Stimulated activated naive CD8-positive, alpha-beta T cell treated with anti-CD3 and anti-CD28 coated beads, Interleukin-15, Interleukin-2, amounts not matched to agents 100 ng/mL and 50 ng/mL, for 24 hours (primary cell): ENCODE results near the gene PRAMEF1.
"Not testable (repeated sequence)": the region's sequence is repeated elsewhere in the genome, so short reads cannot be mapped to it uniquely, and the experiment has no call there.

Source experiments
- H3K27ac Mint-ChIP-seq: one replicate; pipeline ENCODE4 v1.8.0; 2021; ENCODE audit warnings: mild to moderate bottlenecking, mixed read lengths
- H3K27me3 Mint-ChIP-seq: one replicate; pipeline ENCODE4 v1.8.0; 2021; ENCODE audit warnings: mixed read lengths
- H3K36me3 Mint-ChIP-seq: one replicate; pipeline ENCODE4 v1.8.0; 2021; ENCODE audit warnings: low read depth, mixed read lengths
- H3K4me1 Mint-ChIP-seq: one replicate; pipeline ENCODE4 v1.8.0; 2021; ENCODE audit warnings: low read depth, mixed read lengths
- H3K4me3 Mint-ChIP-seq: one replicate; pipeline ENCODE4 v1.8.0; 2021; ENCODE audit warnings: mild to moderate bottlenecking, mixed read lengths
- H3K9me3 Mint-ChIP-seq: one replicate; pipeline ENCODE4 v1.8.0; 2021; ENCODE audit warnings: mixed read lengths

PRAMEF1 gene

GRCh38 chr1:12769976-12770505, 21.2 kb upstream of the PRAMEF1 start:
- no peaks in the 10 kb centered on the region for H3K9me3 Mint-ChIP-seq
- no peaks in the 10 kb centered on the region for H3K36me3 Mint-ChIP-seq
- H3K27me3 Mint-ChIP-seq = peaks cover 35% of the 10 kb centered on the region
- H3K27ac Mint-ChIP-seq = no peak overlapping the region
- H3K4me1 Mint-ChIP-seq = no peaks in the 10 kb centered on the region
- H3K4me3 Mint-ChIP-seq = no peak overlapping the region

DNA sequence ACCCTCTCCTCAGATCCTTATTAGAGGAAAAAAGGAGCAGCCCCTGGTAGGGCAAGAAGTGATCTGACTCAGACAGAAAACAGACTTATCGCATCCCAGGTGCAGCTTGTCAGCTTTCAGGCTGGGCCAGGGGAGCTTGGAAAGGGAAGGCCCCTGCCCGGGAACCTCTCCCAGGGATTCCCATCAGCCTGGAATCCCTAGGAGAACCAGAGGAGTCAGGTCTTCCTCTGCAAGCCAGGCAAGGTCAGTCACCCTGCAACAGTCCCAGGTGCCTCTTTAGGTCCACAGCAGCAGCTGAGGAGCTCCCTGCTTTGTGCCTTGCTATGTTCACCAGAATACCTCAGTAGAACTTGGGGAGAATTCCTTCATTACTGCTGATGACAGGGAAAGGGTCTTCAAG, 20.6 kb upstream of the PRAMEF1 start:
- H3K4me3 Mint-ChIP-seq = no peak overlapping the region
- H3K27ac Mint-ChIP-seq = no peak overlapping the region
- H3K27me3 Mint-ChIP-seq = peaks cover 35% of the 10 kb centered on the region
- H3K36me3 Mint-ChIP-seq = no peaks in the 10 kb centered on the region
- no peaks in the 10 kb centered on the region for H3K9me3 Mint-ChIP-seq
- H3K4me1 Mint-ChIP-seq = no peaks in the 10 kb centered on the region

DNA sequence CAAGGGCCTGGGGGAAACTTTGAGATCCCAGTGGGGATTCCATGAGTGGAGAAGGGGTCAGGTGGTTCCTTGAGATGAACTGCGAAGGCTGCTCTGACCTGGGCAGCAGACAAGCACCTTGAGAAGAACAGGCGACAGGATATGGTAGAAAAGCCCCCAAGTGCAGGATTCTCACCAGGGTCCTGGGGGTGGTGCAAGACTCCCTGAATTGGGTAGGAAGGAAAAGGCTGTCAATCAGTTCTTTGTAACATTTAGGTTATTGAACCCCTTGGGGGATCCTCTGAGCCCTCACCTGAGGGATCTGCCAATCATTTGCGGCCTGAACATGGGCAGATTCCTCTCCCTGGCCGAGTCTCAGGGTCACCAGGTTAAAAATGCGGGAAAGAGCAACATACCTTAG, 20.0 kb upstream of the PRAMEF1 start:
- Mint-ChIP-seq H3K36me3 (no peaks in the 10 kb centered on the region), H3K27me3 (peaks cover 30% of the 10 kb centered on the region), H3K4me3 (no peak overlapping the region), H3K4me1 (no peaks in the 10 kb centered on the region), H3K27ac (no peak overlapping the region), H3K9me3 (no peaks in the 10 kb centered on the region)

DNA sequence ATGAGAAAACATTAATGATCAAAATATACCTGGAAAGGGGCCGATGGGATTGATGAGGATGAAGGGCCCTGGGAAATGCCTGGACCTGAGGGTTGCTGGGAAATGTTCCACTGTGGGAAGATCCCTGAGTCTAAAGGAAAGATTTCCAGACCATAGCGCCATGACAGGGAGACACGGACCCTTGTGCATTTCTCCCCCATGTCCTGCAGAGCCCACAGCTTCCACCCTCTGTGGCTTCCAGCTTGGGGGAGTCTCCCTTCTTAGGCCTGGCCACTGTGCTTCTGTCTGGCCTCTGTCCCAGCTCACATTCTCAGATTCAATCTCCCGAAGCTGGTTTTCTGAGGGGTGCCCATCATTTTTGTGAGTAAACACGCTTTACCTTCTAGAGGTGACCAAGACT, 18.7 kb upstream of the PRAMEF1 start:
- Mint-ChIP-seq H3K27me3 (peaks cover 25% of the 10 kb centered on the region), H3K27ac (no peak overlapping the region), H3K36me3 (no peaks in the 10 kb centered on the region), H3K4me1 (no peaks in the 10 kb centered on the region), H3K4me3 (no peak overlapping the region), H3K9me3 (no peaks in the 10 kb centered on the region)

- Mint-ChIP-seq H3K27me3 (peaks cover 17% of the 10 kb centered on the region), H3K27ac (no peak within 1 kb of the TSS), H3K36me3 (no peaks in the 10 kb centered on the region), H3K4me3 (no peak within 1 kb of the TSS), H3K4me1 (no peaks in the 10 kb centered on the region), H3K9me3 (no peaks in the 10 kb centered on the region)
These were observed 17.8 kb upstream of the PRAMEF1 start, which contains the start of gene PRAMEF12 for GRCh38 chr1:12773438-12773837. PRAMEF12 (plus strand) TSS chr1:12773738; CDS start chr1:12774868, 1,130 bp downstream.

DNA sequence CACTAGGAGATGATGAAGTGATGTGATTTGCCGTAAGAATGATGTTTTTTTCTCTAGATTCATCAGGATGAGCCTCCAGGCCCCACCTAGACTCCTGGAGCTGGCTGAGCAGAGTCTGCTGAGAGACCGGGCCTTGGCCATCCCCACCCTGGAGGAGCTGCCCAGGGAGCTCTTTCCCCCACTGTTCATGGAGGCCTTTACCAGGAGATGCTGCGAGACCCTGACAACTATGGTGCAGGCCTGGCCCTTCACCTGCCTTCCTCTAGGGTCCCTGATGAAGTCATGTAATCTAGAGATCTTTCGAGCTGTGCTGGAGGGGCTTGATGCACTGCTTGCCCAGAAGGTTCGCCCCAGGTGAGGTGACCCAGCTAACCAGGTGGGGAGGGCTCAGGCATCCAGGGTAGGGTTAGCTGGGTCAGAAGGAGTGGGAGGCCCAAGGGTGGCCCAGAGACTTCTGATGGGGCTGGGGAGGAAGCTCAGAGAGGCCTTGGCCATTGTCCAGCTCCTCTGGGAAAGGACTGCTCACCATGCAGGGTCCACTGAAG, 16.3 kb upstream of the PRAMEF1 start:
- Mint-ChIP-seq H3K27ac (no peak overlapping the region), H3K4me3 (no peak overlapping the region), H3K4me1 (no peaks in the 10 kb centered on the region), H3K9me3 (no peaks in the 10 kb centered on the region), H3K36me3 (no peaks in the 10 kb centered on the region), H3K27me3 (peaks cover 23% of the 10 kb centered on the region)

DNA sequence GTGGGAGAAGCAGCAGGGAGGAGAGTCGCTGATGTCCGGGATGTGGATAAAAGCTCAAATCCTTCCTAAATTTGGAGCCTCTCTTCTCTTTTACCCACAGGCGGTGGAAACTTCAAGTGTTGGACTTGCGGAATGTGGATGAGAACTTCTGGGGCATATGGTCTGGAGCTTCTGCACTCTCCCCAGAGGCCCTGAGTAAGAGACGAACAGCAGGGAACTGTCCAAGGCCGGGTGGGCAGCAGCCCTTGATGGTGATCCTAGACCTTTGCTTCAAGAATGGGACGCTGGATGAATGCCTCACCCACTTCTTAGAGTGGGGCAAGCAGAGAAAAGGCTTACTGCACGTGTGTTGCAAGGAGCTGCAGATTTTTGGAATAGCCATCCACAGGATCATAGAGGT, 15.8 kb upstream of the PRAMEF1 start:
- Mint-ChIP-seq H3K27me3 (peaks cover 17% of the 10 kb centered on the region), H3K27ac (no peak overlapping the region), H3K9me3 (no peaks in the 10 kb centered on the region), H3K36me3 (no peaks in the 10 kb centered on the region), H3K4me1 (no peaks in the 10 kb centered on the region), H3K4me3 (no peak overlapping the region)

GRCh38 chr1:12776801-12777557, 14.2 kb upstream of the PRAMEF1 start:
- Mint-ChIP-seq H3K27ac (no peak overlapping the region), H3K36me3 (no peaks in the 10 kb centered on the region), H3K4me1 (no peaks in the 10 kb centered on the region), H3K9me3 (no peaks in the 10 kb centered on the region), H3K4me3 (no peak overlapping the region), H3K27me3 (peaks cover 17% of the 10 kb centered on the region)

DNA sequence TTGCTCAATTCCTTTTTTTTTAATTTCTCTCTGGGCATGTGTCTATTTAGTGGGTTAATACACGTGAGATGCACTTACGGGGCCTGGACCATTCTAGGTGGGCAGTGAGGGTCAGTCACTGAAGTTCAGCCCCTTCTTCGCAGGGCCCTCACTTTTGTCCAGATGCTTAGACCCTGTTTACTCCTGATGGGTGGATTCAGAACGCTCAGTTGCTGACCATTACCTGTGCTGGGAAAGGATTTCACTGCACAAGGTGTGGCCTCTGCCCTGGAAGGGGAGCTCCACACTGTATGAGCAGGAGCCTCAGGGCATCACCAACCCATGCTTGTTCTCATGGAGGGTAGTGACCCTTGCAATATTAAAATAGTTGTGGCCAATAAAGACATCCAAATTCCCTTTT, 13.1 kb upstream of the PRAMEF1 start:
- Mint-ChIP-seq H3K27me3 (peaks cover 12% of the 10 kb centered on the region), H3K27ac (no peak overlapping the region), H3K9me3 (no peaks in the 10 kb centered on the region), H3K36me3 (no peaks in the 10 kb centered on the region), H3K4me3 (no peak overlapping the region), H3K4me1 (no peaks in the 10 kb centered on the region)

GRCh38 chr1:12778907-12779306, 12.3 kb upstream of the PRAMEF1 start:
- no peaks in the 10 kb centered on the region for H3K36me3 Mint-ChIP-seq

DNA sequence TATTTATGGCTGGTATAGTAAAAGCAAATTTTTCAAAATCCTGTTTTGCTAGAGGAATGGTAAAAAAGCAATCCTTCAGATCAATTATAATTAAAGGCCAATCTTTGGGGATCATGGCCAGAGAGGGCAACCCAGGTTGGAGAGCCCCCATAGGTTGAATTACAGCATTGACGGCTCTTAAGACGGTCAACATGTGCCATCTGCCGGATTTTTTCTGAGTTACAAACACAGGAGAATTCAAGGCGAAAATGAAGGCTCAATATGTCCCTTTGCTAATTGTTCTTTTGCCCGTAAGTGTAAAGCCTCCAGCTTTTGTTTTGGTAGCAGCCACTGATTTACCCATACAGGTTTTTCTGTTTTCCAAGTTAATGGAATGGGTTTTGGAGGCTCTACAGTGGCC, 9.7 kb upstream of the PRAMEF1 start:
- not testable (repeated sequence) for H3K4me3 Mint-ChIP-seq, H3K4me1 Mint-ChIP-seq, H3K36me3 Mint-ChIP-seq, H3K27ac Mint-ChIP-seq
- Mint-ChIP-seq H3K27me3 (peaks cover 12% of the 10 kb centered on the region), H3K9me3 (peaks cover 15% of the 10 kb centered on the region)

More at GRCh38 chr1:12778907-12779306, 12.3 kb upstream of the PRAMEF1 start:
- Mint-ChIP-seq H3K4me3 (no peak overlapping the region), H3K27me3 (peaks cover 12% of the 10 kb centered on the region), H3K27ac (no peak overlapping the region), H3K4me1 (no peaks in the 10 kb centered on the region), H3K9me3 (peaks cover 7% of the 10 kb centered on the region)

GRCh38 chr1:12783783-12784182, 7.4 kb upstream of the PRAMEF1 start:
- not testable (repeated sequence) for H3K27ac Mint-ChIP-seq, H3K4me1 Mint-ChIP-seq, H3K36me3 Mint-ChIP-seq, H3K27me3 Mint-ChIP-seq, H3K4me3 Mint-ChIP-seq
- peaks cover 15% of the 10 kb centered on the region for H3K9me3 Mint-ChIP-seq

DNA sequence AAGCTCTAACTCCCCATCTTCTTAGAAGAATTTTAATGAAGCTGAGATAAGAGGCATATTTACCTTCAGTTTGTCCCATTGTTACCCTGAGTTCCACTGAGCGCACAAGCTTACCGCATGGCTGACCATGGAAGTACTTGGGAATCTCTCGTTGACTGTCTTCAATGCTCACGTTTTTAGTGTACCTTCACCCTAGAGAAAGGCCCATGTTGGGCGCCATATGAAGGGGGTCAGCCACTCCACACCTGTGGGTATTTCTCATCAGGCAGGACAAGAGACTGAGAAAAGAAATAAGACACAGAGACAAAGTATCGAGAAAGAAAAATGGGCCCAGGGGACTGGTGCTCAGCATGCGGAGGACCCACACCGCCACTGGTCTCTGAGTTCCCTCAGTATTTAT, 6.5 kb upstream of the PRAMEF1 start:
- H3K4me1 Mint-ChIP-seq, H3K27me3 Mint-ChIP-seq, H3K36me3 Mint-ChIP-seq, H3K27ac Mint-ChIP-seq, H3K4me3 Mint-ChIP-seq: not testable (repeated sequence)
- H3K9me3 Mint-ChIP-seq = peaks cover 15% of the 10 kb centered on the region

DNA sequence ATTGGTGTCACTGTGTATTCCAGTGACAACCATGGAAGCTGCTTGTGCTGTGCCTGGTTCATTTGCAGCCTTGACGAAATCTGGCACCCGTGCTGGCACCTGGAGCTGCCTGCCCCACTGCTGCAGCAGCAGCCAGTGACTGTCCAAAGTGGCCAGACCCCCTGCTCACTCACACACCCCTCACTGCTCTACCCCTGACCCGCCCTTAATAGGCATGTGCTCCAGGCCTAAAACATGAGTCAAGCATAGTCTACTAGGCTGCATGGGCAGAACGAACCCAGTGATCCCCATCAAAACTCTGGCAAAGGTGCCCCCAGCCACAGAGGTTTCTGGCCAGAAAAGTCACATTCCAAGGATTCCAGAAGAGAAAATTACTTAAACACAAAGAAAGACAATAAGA, 7.7 kb downstream of the PRAMEF1 start:
- no peaks in the 10 kb centered on the region for H3K9me3 Mint-ChIP-seq
- no peak overlapping the region for H3K27ac Mint-ChIP-seq

DNA sequence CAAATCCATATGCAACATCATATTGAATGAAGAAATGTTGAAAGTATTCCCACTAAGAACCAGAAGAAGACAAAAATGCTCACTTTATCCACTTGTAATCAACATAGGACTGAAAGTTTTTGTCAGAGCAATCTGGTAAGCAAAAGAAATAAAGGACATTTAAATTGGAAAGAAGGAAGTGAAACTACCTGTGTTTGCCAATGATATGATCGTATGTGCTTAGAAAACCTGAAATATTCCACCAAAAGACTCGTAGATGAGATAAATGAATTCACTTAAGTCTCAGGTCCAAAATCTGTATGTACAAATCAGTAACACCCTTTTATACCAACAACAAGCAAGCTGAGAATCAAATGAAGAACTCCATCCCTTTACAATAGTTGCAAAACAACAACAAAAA, 8.5 kb downstream of the PRAMEF1 start:
- Mint-ChIP-seq H3K9me3 (peaks cover 4% of the 10 kb centered on the region), H3K27ac (no peak overlapping the region), H3K36me3 (no peaks in the 10 kb centered on the region), H3K27me3 (peaks cover 3% of the 10 kb centered on the region), H3K4me1 (no peaks in the 10 kb centered on the region), H3K4me3 (no peak overlapping the region)

More for the DNA sequence above, 7.7 kb downstream of the PRAMEF1 start:
- Mint-ChIP-seq H3K36me3 (no peaks in the 10 kb centered on the region), H3K4me1 (no peaks in the 10 kb centered on the region), H3K4me3 (no peak overlapping the region), H3K27me3 (no peaks in the 10 kb centered on the region)

GRCh38 chr1:12809933-12810332, 18.7 kb downstream of the PRAMEF1 start:
- H3K27me3 Mint-ChIP-seq = peaks cover 10% of the 10 kb centered on the region
- H3K27ac Mint-ChIP-seq = no peak overlapping the region

More at GRCh38 chr1:12809933-12810332, 18.7 kb downstream of the PRAMEF1 start:
- Mint-ChIP-seq H3K4me3 (no peak overlapping the region), H3K4me1 (no peaks in the 10 kb centered on the region), H3K36me3 (peaks cover 4% of the 10 kb centered on the region), H3K9me3 (peaks cover 6% of the 10 kb centered on the region)
